ENCODE data around the gene ZNF792.
"Not testable (repeated sequence)": the region's sequence is repeated elsewhere in the genome, so short reads cannot be mapped to it uniquely, and the experiment has no call there.

The ZNF792 gene

GRCh38 chr19:34926361-34926684 lies 37.7 kb downstream of the ZNF792 start:
- DNase-seq (ENCODE audit: low spot score) = no peak
- FAIRE-seq = no peak

GRCh38 chr19:34925278-34925855 lies 38.7 kb downstream of the ZNF792 start:
- FAIRE-seq (no peak), DNase-seq (ENCODE audit: low spot score) (no peak)

- FAIRE-seq; DNase-seq (ENCODE audit: low spot score): not testable (repeated sequence)
Observed at GRCh38 chr19:34920090-34920786, 43.8 kb downstream of the ZNF792 start.

- no peak for DNase-seq (ENCODE audit: low spot score)
- FAIRE-seq = no peak
Observed at GRCh38 chr19:34918190-34918589, 45.8 kb downstream of the ZNF792 start.

- not testable (repeated sequence) for DNase-seq (ENCODE audit: low spot score); FAIRE-seq
Observed at GRCh38 chr19:34917144-34917543, 46.9 kb downstream of the ZNF792 start.

GRCh38 chr19:34910770-34911169 lies 53.3 kb downstream of the ZNF792 start:
- no peak for FAIRE-seq
- no peak for DNase-seq (ENCODE audit: low spot score)
